Measurements from ENCODE around the gene RAB6A. TPM values are rescaled to one million over a fixed set of nuclear protein-coding genes. Genes with fewer than 3 reads are reported as not detected.

Gene RAB6A
- total RNA-seq, 6 donors from 2014 or later = 63.9 to 161 (median 136) TPM

DNA sequence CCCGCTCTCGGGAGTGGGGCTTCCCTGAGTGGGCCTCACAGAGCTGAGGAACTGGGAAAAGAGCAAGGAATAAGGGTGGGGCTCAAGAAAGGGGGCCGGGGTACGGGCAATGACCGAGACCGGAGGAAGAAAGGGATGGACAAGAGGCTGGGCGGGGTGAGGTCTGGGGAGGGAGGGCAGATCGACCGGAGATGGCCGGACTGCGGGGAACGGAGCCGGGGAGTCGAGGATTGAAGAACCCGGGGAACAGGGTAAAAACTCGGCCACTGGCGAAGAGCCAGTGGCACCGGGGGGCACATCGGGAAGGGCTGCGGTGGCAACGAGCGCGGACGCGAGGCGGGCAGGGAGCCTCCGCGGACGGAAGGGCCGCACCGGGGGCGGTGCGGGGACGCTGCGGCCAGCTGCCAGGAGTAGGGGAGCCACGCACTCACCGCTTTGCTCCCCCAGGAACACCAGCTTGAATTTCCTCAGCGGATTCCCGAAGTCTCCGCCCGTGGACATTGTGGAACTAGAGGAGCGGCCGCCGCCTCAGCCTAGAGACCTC, 667 bp downstream of the RAB6A start:
- TF ChIP-seq POLR2AphosphoS5 (IDR thresholded peaks at IDR 0.05) (no peak), EP300 (IDR thresholded peaks at IDR 0.05) (no peak), POLR2A (IDR thresholded peaks at IDR 0.05) (no peak)
- TF ChIP-seq, protein P1, sequence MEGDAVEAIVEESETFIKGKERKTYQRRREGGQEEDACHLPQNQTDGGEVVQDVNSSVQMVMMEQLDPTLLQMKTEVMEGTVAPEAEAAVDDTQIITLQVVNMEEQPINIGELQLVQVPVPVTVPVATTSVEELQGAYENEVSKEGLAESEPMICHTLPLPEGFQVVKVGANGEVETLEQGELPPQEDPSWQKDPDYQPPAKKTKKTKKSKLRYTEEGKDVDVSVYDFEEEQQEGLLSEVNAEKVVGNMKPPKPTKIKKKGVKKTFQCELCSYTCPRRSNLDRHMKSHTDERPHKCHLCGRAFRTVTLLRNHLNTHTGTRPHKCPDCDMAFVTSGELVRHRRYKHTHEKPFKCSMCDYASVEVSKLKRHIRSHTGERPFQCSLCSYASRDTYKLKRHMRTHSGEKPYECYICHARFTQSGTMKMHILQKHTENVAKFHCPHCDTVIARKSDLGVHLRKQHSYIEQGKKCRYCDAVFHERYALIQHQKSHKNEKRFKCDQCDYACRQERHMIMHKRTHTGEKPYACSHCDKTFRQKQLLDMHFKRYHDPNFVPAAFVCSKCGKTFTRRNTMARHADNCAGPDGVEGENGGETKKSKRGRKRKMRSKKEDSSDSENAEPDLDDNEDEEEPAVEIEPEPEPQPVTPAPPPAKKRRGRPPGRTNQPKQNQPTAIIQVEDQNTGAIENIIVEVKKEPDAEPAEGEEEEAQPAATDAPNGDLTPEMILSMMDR (IDR thresholded peaks at IDR 0.05) = no peak
- Histone ChIP-seq H3K4me3 (peak overlapping the region; percentile 77 to 98 (median 86)), H3K36me3 (no peaks in the 10 kb centered on the region), H3K27me3 (no peaks in the 10 kb centered on the region), H3K4me1 (peaks cover 17 to 30% (median 26%) of the 10 kb centered on the region in 4 donors), H3K27ac (peak overlapping the region; percentile 98 to 99 (median 98)), H3K9me3 (no peaks in the 10 kb centered on the region)
- WGBS, 2 donors = 1% methylated on average over 23 to 38 of the region's 44 CpGs
- peak; percentile 5 to 60 for ATAC-seq (ENCODE audit: low FRiP score in 2 of 2)
- peak; percentile 62 to 90 for DNase-seq

DNA sequence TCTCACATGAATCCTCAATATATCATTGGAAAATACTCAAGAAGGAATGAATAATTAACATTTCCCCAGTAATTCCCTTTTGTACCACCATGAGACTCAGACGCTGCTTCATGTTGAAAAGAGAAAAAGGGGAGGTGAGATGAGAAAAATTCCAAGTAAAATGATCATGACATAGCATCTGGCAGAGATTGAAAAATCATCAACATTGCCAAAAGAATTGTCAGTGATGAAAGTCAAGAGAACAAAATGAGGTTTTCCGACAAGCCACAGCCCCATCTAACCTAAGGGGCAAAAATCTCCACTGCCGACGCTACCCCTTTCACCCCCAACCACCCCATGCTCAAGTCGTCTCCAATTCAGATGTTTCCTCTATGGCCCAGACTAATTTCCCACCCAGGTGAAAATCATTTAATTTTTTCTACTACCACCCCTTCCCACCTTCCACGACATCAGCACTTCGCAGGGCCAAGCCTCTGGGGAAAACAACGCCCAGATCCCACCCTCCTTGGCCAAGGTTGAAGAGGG, 1.2 kb downstream of the RAB6A start:
- no peak for ATAC-seq (ENCODE audit: low FRiP score in 2 of 2)
- Histone ChIP-seq H3K36me3 (no peaks in the 10 kb centered on the region), H3K9me3 (no peaks in the 10 kb centered on the region), H3K4me3 (peak overlapping the region; percentile 77 to 98 (median 86)), H3K27me3 (no peaks in the 10 kb centered on the region), H3K27ac (peak overlapping the region; percentile 98 to 99 (median 98)), H3K4me1 (peaks cover 18 to 35% (median 26%) of the 10 kb centered on the region in 4 donors)
- no peak for DNase-seq
- 1 to 2% methylated on average over 8 of the region's 8 CpGs for WGBS, 2 donors
- TF ChIP-seq POLR2A (IDR thresholded peaks at IDR 0.05) (peak in 1 of 4 donors; percentile 15), EP300 (IDR thresholded peaks at IDR 0.05) (no peak), POLR2AphosphoS5 (IDR thresholded peaks at IDR 0.05) (no peak)
- TF ChIP-seq, protein P1 (IDR thresholded peaks at IDR 0.05) = peak in 5 of 6 experiments; percentile 17 to 46 (median 25)

DNA sequence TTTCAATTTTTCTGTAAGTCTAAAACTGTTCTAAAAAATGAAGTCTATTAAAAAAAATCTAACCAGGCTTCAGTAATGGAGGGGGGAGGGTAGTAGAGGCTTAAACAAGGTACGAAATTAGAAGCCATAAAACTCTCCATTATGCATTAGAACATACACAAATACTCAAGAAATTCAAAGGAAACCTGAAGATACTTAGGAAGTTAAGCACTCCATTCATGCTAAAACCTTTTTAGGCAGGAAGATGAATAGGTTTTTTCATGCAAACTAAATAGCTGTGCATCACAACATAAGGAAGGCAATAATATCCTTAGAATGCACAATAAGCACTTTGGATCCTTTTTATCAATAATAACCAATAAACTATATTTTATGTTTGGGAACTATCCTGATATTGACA, 2.4 kb downstream of the RAB6A start:
- 67 to 71% methylated on average over 1 of the region's 1 CpG for WGBS, 2 donors
- H3K9me3 ChIP-seq = no peaks in the 10 kb centered on the region
- H3K4me3 ChIP-seq = peak overlapping the region in 2 of 4 donors; percentile 85 to 98
- H3K4me1 ChIP-seq = peaks cover 21 to 46% (median 26%) of the 10 kb centered on the region in 4 donors
- H3K27me3 ChIP-seq = no peaks in the 10 kb centered on the region
- ATAC-seq (ENCODE audit: low FRiP score in 2 of 2) (no peak), DNase-seq (no peak)
- no peak for TF ChIP-seq EP300 (IDR thresholded peaks at IDR 0.05)
- TF ChIP-seq POLR2AphosphoS5 (IDR thresholded peaks at IDR 0.05) = no peak
- TF ChIP-seq, protein P1 (IDR thresholded peaks at IDR 0.05) = no peak
- no peak for TF ChIP-seq POLR2A (IDR thresholded peaks at IDR 0.05)
- H3K36me3 ChIP-seq = no peaks in the 10 kb centered on the region
- no peak overlapping the region for H3K27ac ChIP-seq

DNA sequence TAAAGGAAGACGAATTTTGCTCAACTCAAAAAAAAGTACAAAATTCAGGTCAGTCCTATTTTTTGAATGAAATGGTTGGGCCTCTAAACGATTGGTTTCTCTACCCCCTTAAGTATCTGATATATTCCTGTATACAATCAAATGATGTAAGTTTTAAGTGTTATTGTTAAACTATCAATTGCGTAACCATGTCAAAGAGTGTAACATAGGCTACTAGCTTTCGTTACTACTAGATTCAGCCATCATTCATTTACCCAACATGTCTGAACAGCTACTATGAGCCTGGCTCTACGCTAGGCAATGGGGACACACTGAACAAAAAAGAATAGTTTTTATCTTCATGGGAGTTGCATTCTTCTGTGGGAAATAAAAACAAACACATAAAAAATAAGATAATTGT, 3.3 kb downstream of the RAB6A start:
- ATAC-seq (ENCODE audit: low FRiP score in 2 of 2) (no peak), DNase-seq (no peak)
- Histone ChIP-seq H3K36me3 (no peaks in the 10 kb centered on the region), H3K9me3 (no peaks in the 10 kb centered on the region), H3K27me3 (no peaks in the 10 kb centered on the region), H3K4me3 (no peak overlapping the region), H3K4me1 (peaks cover 21 to 47% (median 26%) of the 10 kb centered on the region in 4 donors), H3K27ac (no peak overlapping the region)
- WGBS, 2 donors = 70 to 71% methylated on average over 5 of the region's 5 CpGs
- TF ChIP-seq EP300 (IDR thresholded peaks at IDR 0.05) = no peak
- TF ChIP-seq, protein P1 (IDR thresholded peaks at IDR 0.05) = no peak
- no peak for TF ChIP-seq POLR2A (IDR thresholded peaks at IDR 0.05)

DNA sequence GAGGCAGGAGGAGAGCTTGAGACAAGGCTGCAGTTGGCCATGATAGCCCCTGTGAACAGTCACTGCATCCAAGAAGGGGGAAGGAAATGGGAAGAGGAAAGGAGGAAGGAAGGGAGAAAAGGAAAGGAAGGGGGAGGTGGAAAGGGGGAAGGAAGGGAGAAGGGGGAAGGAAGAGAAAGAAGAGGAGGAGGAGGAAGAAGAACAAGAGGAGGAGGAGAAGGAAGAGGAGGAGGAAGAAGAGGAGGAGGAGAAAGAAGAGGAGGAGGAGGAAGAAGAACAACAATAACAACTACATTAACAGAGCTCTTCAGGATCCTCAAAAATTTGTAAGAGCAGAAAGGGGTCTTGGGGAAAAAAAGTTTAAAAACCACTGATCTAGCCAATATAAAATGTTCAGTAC, 5.2 kb downstream of the RAB6A start:
- no peak for ATAC-seq (ENCODE audit: low FRiP score in 2 of 2)
- Histone ChIP-seq H3K27ac (no peak overlapping the region), H3K4me3 (no peak overlapping the region), H3K27me3 (no peaks in the 10 kb centered on the region), H3K4me1 (peaks cover 32 to 55% (median 38%) of the 10 kb centered on the region in 4 donors), H3K9me3 (no peaks in the 10 kb centered on the region), H3K36me3 (no peaks in the 10 kb centered on the region)
- TF ChIP-seq, protein P1 (IDR thresholded peaks at IDR 0.05) = no peak
- TF ChIP-seq EP300 (IDR thresholded peaks at IDR 0.05) = no peak
- no peak for TF ChIP-seq POLR2A (IDR thresholded peaks at IDR 0.05)
- no peak for TF ChIP-seq POLR2AphosphoS5 (IDR thresholded peaks at IDR 0.05)
- no peak for DNase-seq
